SH-SY5Y (cell line): ENCODE results near the gene SARNP.

Experiments used
- GATA2 ChIP-seq: IDR thresholded peaks from 2 replicates; pipeline ENCODE4 v1.6.1; 2011; ENCODE audit warnings: mild to moderate bottlenecking, low read depth, low read length
- GATA3 ChIP-seq: IDR thresholded peaks from 2 replicates; pipeline ENCODE4 v1.6.1; 2011; ENCODE audit warnings: low read depth, mild to moderate bottlenecking, low read length, moderate library complexity

- TF ChIP-seq GATA3 (no peak), GATA2 (no peak)
Observed at GRCh38 chr12:55713721-55714120, 103.8 kb downstream of the SARNP start.
